HepG2 (cell line): Measurements from ENCODE around the gene TM4SF1. TPM values are rescaled to one million over a fixed set of nuclear protein-coding genes. Genes with fewer than 3 reads are reported as not detected.

Source experiments
- ELF1 ChIP-seq: sonication (generic); formaldehyde crosslinking; IDR thresholded peaks from 2 replicates; pipeline ENCODE4 v1.4.0; 2020; ENCODE audit warnings: missing genetic modification reagents
- GZF1 ChIP-seq: sonication (generic); formaldehyde crosslinking; IDR thresholded peaks from 2 replicates; pipeline ENCODE4 v1.5.1; 2020; ENCODE audit warnings: mild to moderate bottlenecking, missing genetic modification reagents
- JUND ChIP-seq: sonication (generic); formaldehyde crosslinking; IDR thresholded peaks from 2 replicates; pipeline ENCODE4 v1.8.0; 2022; ENCODE audit warnings: mild to moderate bottlenecking, missing genetic modification reagents
- KDM2A ChIP-seq: sonication (generic); formaldehyde crosslinking; IDR thresholded peaks from 2 replicates; pipeline ENCODE4 v1.4.0; 2020; ENCODE audit warnings: low read depth, missing genetic modification reagents, borderline replicate concordance
- KDM4B ChIP-seq: sonication (generic); formaldehyde crosslinking; IDR thresholded peaks from 2 replicates; pipeline ENCODE4 v1.4.0; 2020; ENCODE audit warnings: missing genetic modification reagents
- MATR3 ChIP-seq: sonication (generic); formaldehyde crosslinking; IDR thresholded peaks from 2 replicates; pipeline ENCODE4 v1.4.0; 2020; ENCODE audit warnings: missing genetic modification reagents
- MEF2D ChIP-seq: sonication (generic); formaldehyde crosslinking; IDR thresholded peaks from 2 replicates; pipeline ENCODE4 v1.5.1; 2020; ENCODE audit warnings: mild to moderate bottlenecking, missing genetic modification reagents
- MLX ChIP-seq: IDR thresholded peaks from 2 replicates; pipeline ENCODE4 v1.6.1; 2016
- NCOA5 ChIP-seq: sonication (generic); formaldehyde crosslinking; IDR thresholded peaks from 2 replicates; pipeline ENCODE4 v1.4.0; 2020; ENCODE audit warnings: missing genetic modification reagents
- NCOR1 ChIP-seq: fragments of 200-600 bp; sonication (generic); IDR thresholded peaks from 2 replicates; pipeline ENCODE4 v1.7.0; 2017; ENCODE audit warnings: antibody characterized with exemption, low read length, borderline replicate concordance
- NFATC3 ChIP-seq: sonication (generic); formaldehyde crosslinking; IDR thresholded peaks from 2 replicates; pipeline ENCODE4 v1.5.1; 2020; ENCODE audit warnings: mild to moderate bottlenecking, missing genetic modification reagents
- NR2F6 ChIP-seq, 2 experiments: IDR thresholded peaks; 2 replicates each; pipeline ENCODE4 v1.6.1; 2016; ENCODE audit warnings: antibody characterized with exemption in 1 of 2, mild to moderate bottlenecking in 1 of 2
- PHF20 ChIP-seq: sonication (generic); formaldehyde crosslinking; IDR thresholded peaks from 2 replicates; pipeline ENCODE4 v1.5.0; 2020; ENCODE audit warnings: mild to moderate bottlenecking, missing genetic modification reagents
- SATB2 ChIP-seq: sonication (generic); formaldehyde crosslinking; IDR thresholded peaks from 2 replicates; pipeline ENCODE4 v1.5.0; 2020; ENCODE audit warnings: missing genetic modification reagents
- SMAD3 ChIP-seq: sonication (generic); formaldehyde crosslinking; IDR thresholded peaks from 2 replicates; pipeline ENCODE4 v1.4.0; 2020; ENCODE audit warnings: missing genetic modification reagents
- SMAD9 ChIP-seq: sonication (generic); formaldehyde crosslinking; IDR thresholded peaks from 2 replicates; pipeline ENCODE4 v1.5.1; 2020; ENCODE audit warnings: mild to moderate bottlenecking, missing genetic modification reagents
- TBX2 ChIP-seq: sonication (generic); formaldehyde crosslinking; IDR thresholded peaks from 2 replicates; pipeline ENCODE4 v1.5.0; 2020; ENCODE audit warnings: missing genetic modification reagents, mild to moderate bottlenecking, borderline replicate concordance
- ZNF24 ChIP-seq: fragments of 450-650 bp; IDR thresholded peaks from 2 replicates; pipeline ENCODE4 v1.6.1; 2017; ENCODE audit warnings: antibody characterized with exemption, mild to moderate bottlenecking
- ZNF451 ChIP-seq: sonication (generic); formaldehyde crosslinking; IDR thresholded peaks from 2 replicates; pipeline ENCODE4 v1.5.0; 2020; ENCODE audit warnings: mild to moderate bottlenecking, missing genetic modification reagents
- ZNF510 ChIP-seq: sonication (generic); formaldehyde crosslinking; IDR thresholded peaks from 2 replicates; pipeline ENCODE4 v1.4.0; 2020; ENCODE audit warnings: low read depth, mild to moderate bottlenecking, missing genetic modification reagents
- ZNF609 ChIP-seq: sonication (generic); formaldehyde crosslinking; IDR thresholded peaks from 2 replicates; pipeline ENCODE4 v1.4.0; 2020; ENCODE audit warnings: mild to moderate bottlenecking, missing genetic modification reagents, borderline replicate concordance
- ZNF704 ChIP-seq: sonication (generic); formaldehyde crosslinking; IDR thresholded peaks from 2 replicates; pipeline ENCODE4 v1.8.1; 2023; ENCODE audit warnings: mild to moderate bottlenecking, inconsistent platforms, moderate library complexity, missing genetic modification reagents, borderline replicate concordance
- ZNF775 ChIP-seq: sonication (generic); formaldehyde crosslinking; IDR thresholded peaks from 2 replicates; pipeline ENCODE4 v1.4.0; 2020; ENCODE audit warnings: missing genetic modification reagents, mild to moderate bottlenecking, moderate library complexity, borderline replicate concordance
- polyA plus RNA-seq, 8 experiments: library from polyadenylated mRNA; depleted of rRNA in 3 of 8; stranded (reverse) in 7 of 8; unstranded in 1 of 8; fragments of >200 nt; fragmentation: Illumina TruSeq in 4 of 8; extraction: Trizol in 4 of 8; gene quantifications; 2 replicates each; pipeline versions ENCODE4 v1.2.1 to v1.2.3, GENCODE V29; 2011 to 2016; ENCODE audit warnings: low read depth in 4 of 8, missing spikeins in 1 of 8, mixed read lengths in 1 of 8; ENCODE audit not compliant: insufficient read depth in 1 of 8
- total RNA-seq, 5 experiments: library from RNA; depleted of rRNA; stranded (reverse); fragments of >200 nt; fragmentation: Illumina TruSeq; extraction: Trizol; gene quantifications; 2 replicates each; pipeline ENCODE4 v1.2.3, GENCODE V29; 2016; ENCODE audit warnings: low read depth in 1 of 5

Gene TM4SF1
- total and polyA plus RNA-seq, 2 of the 13 experiments (the other 11 are each of a cell fraction or from before 2014, with no cell fraction given): 431 to 1,359 TPM

GRCh38 chr3:149388531-149389417 is 11.3 kb upstream of the TM4SF1 start (continued):
- TF ChIP-seq ZNF704 (CRISPR knock-in tag) (no peak), SATB2 (no peak), JUND (CRISPR knock-in tag) (no peak), KDM2A (CRISPR knock-in tag) (no peak), ZNF775 (CRISPR knock-in tag) (no peak), ELF1 (CRISPR knock-in tag) (no peak), ZNF451 (CRISPR knock-in tag) (no peak), MEF2D (CRISPR knock-in tag) (no peak), KDM4B (CRISPR knock-in tag) (no peak), ZNF510 (no peak), MATR3 (CRISPR knock-in tag) (no peak), NCOA5 (CRISPR knock-in tag) (no peak), NFATC3 (CRISPR knock-in tag) (no peak), NCOR1 (peak; percentile 20; the same call in 1 of the 2 replicates), ZNF609 (no peak), PHF20 (CRISPR knock-in tag) (no peak), TBX2 (CRISPR knock-in tag) (no peak; the same call in 1 of the 2 replicates), MLX (no peak), NR2F6 (IDR thresholded peaks at IDR 0.05) (no peak), NR2F6 (CRISPR knock-in tag; IDR thresholded peaks at IDR 0.05) (peak; percentile 45; the same call in 1 of the 2 replicates), SMAD3 (no peak; the same call in 1 of the 2 replicates), ZNF24 (no peak), GZF1 (CRISPR knock-in tag) (no peak), SMAD9 (CRISPR knock-in tag) (no peak)
